Activated T-cell treated with anti-CD3 and anti-CD28 coated beads, Interleukin-2, amount 50 U/mL, for 24 hours (primary cell): ENCODE measurements around the gene LMO2.

Experiments
- DNase-seq: peaks from one replicate; pipeline ENCODE4 v3.0.0-alpha.2; 2020
- H3K27ac Mint-ChIP-seq: 2 replicates; pipeline ENCODE4 v1.8.0; 2020; ENCODE audit warnings: mild to moderate bottlenecking, mixed read lengths
- H3K27me3 Mint-ChIP-seq: 2 replicates; pipeline ENCODE4 v1.8.0; 2020; ENCODE audit warnings: mixed read lengths
- H3K36me3 Mint-ChIP-seq: 2 replicates; pipeline ENCODE4 v1.8.0; 2020; ENCODE audit warnings: low read depth, mixed read lengths
- H3K4me1 Mint-ChIP-seq: 2 replicates; pipeline ENCODE4 v1.8.0; 2020; ENCODE audit warnings: low read depth, mixed read lengths
- H3K4me3 Mint-ChIP-seq: 2 replicates; pipeline ENCODE4 v1.8.0; 2020; ENCODE audit warnings: mild to moderate bottlenecking, moderate library complexity, mixed read lengths
- H3K9me3 Mint-ChIP-seq: 2 replicates; pipeline ENCODE4 v1.8.0; 2020; ENCODE audit warnings: mixed read lengths

LMO2 gene

DNA sequence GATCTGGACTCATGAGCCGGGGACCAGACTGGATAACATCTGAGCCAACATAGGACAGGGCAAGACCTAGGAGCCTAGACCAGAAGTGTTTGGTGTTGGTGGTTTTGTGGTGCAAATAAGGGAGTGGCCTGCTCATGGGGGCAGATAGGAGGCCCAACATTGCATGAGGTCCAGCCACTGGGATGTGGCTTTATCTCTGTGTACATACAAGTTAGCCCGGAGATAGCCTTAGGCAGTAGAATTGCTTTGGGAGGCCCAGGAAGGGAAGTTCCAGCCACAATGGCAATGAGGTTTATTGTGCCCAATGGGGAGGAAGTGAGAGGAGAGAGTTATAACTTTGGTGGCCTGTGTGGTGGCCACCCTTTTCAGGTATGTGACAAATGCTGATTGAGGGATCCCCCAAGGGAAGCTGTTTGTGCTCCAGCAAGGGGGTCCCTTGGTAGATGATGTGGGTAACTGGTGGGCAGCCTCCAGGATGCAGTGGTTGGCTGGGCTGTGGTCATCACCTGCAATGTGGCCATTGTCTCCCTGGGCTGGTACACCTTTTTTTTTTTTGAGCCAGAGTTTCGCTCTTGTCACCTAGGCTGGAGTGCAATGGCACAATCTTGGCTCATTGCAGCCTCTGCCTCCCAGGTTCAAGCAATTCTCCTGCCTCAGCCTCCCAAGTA lies 6.4 kb downstream of the LMO2 start:
- no peaks in the 10 kb centered on the region for H3K4me1 Mint-ChIP-seq
- H3K27ac Mint-ChIP-seq: no peak overlapping the region
- no peak for DNase-seq
- peaks cover 96% of the 10 kb centered on the region for H3K27me3 Mint-ChIP-seq
- no peaks in the 10 kb centered on the region for H3K36me3 Mint-ChIP-seq
- no peak overlapping the region for H3K4me3 Mint-ChIP-seq
- H3K9me3 Mint-ChIP-seq: peaks cover 5% of the 10 kb centered on the region

DNA sequence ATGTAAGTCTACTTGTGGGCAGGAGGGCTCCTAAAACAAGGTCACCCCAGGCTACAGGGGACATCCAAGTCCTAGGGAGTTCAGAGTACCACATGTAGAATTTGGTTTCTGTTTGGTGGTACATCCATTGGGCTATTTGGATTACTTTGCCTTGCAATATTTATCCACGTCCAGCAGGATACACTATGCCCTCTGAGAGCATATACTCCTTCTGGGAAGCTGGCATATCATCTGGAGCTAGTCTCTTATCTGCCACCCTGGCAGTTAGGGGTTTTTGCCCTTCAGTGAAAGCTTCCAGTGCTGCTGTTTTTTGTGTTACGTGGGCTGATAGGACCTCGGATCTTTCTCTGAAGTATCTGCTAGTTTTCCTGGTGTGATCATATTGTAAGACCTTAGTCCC lies 7.3 kb downstream of the LMO2 start:
- Mint-ChIP-seq H3K9me3 (peaks cover 2% of the 10 kb centered on the region), H3K4me1 (no peaks in the 10 kb centered on the region), H3K27ac (no peak overlapping the region), H3K4me3 (no peak overlapping the region), H3K27me3 (peaks cover 94% of the 10 kb centered on the region), H3K36me3 (no peaks in the 10 kb centered on the region)
- DNase-seq: no peak

DNA sequence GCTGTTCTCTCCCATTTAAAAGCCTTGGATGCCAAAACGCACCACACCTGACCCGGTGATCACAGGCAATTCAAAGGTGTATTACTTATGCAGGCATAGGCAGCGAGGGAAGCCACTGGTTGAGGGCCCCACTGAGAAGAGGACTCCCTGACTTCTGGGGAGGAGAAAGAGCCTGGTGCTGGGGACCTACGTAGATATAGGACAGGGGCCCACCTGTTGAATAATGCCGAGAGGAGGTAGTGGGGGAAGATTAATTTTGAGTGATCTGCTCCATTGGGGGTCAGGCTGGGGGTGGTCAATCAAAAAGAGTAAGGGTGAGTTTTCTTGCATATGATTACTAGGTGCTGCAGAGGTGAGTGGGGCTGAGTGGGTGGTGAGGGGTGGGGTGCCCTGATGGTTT lies 7.8 kb downstream of the LMO2 start:
- Mint-ChIP-seq H3K4me3 (no peak overlapping the region), H3K27ac (no peak overlapping the region), H3K36me3 (no peaks in the 10 kb centered on the region), H3K27me3 (peaks cover 92% of the 10 kb centered on the region), H3K9me3 (no peaks in the 10 kb centered on the region), H3K4me1 (no peaks in the 10 kb centered on the region)
- DNase-seq: no peak

DNA sequence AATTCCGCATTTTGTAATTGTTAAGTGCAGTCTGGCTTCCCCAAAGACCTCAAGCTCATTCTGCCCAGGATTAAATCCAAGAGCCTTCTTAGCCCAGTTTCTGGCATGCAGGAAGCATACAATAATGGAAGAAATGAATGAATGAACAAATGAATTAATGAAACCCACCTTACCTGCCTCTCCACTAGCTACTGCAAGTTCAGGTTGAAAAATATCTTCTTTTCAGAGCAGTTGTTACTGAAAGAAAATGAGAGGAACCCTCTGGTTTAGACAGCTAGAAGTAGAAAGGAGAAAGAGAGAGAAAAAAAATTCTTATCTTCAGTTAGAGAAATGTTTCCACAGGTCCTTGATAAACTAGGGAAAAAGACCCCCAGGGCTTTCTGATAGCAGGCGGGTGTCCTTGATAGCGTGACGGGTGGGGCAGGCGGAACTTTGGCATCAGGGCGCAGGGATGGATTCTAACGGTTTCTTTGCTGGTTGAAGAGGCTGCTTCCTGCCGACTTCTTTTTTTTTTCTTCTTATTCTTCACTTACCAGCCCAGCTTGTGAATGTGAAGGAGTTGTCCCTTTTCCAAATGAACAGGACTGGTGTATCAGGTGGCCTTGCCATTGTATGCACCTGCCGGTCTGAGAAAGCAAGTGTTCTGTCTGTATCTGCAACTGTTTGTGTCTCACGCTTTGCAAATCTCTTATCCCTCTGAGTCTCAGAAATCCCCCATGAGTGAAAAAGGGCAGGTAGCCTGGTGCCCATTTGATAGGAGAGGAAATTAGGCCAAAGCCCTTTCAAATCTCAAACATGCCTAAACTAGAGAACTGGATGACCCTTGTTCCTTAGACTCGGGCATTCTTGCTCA lies 10.0 kb downstream of the LMO2 start:
- Mint-ChIP-seq H3K27me3 (peaks cover 90% of the 10 kb centered on the region), H3K36me3 (no peaks in the 10 kb centered on the region), H3K4me3 (no peak overlapping the region), H3K9me3 (no peaks in the 10 kb centered on the region), H3K27ac (no peak overlapping the region), H3K4me1 (no peaks in the 10 kb centered on the region)
- no peak for DNase-seq

DNA sequence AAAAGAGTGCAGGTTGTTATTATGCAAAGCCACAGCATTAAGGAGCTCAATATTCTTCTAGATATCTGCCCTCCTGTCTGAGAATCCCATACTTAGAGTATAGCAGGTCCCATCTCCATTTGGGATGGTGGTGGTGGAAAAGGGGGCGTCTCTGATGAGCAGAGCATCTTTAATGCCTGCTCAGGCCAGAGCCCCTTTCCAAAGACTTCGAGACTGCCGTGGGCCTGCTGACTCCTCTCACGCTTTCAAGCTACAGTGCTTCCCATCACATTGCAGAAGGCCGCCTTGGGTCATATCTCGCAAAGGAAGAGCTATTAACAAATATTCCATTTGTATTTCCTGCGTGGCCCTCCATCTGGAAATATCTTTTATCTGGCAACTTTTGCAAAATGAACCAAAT lies 10.9 kb downstream of the LMO2 start:
- Mint-ChIP-seq H3K27ac (no peak overlapping the region), H3K27me3 (peaks cover 90% of the 10 kb centered on the region), H3K4me1 (no peaks in the 10 kb centered on the region), H3K4me3 (no peak overlapping the region), H3K9me3 (no peaks in the 10 kb centered on the region), H3K36me3 (no peaks in the 10 kb centered on the region)
- no peak for DNase-seq

DNA sequence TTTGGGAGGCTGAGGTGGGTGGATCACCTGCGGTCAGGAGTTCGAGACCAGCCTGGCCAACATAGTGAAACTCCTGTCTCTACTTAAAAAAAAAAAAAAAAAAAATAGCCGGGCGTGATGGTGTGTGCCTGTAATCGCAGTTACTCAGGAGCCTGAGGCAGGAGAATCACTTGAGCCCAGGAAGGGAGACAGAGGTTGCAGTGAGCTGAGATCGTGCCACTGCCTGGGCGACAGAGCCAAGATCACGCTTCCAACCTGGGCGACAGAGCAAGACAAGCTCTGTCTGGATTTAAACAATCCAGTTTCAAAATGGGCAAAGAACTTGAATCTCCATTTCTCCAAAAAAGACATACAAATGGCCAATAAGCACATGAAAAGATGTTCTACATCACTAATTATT lies 12.5 kb downstream of the LMO2 start:
- no peak overlapping the region for H3K27ac Mint-ChIP-seq
- peaks cover 92% of the 10 kb centered on the region for H3K27me3 Mint-ChIP-seq
- DNase-seq: no peak
- no peak overlapping the region for H3K4me3 Mint-ChIP-seq
- no peaks in the 10 kb centered on the region for H3K36me3 Mint-ChIP-seq
- H3K9me3 Mint-ChIP-seq: no peaks in the 10 kb centered on the region
- no peaks in the 10 kb centered on the region for H3K4me1 Mint-ChIP-seq

DNA sequence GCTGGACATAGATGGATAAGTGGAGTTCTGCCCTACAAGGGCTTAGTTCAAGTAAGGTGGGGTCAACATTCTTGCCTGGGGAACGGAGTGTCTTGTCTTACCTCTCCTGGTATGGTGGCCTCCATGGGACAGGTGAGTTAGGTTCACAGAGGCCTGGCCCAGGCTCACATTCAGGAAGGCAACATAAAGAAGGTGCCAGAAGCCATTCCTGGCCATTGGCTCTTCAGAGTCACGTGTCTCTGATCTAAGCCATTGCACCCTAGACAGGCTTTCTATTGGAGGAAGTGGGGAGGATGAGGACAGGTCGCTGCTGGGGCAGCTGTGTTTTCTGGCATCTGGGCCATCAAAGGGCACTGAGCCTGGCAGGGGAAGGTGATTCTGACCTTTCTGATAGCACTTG lies 14.8 kb downstream of the LMO2 start:
- H3K36me3 Mint-ChIP-seq: no peaks in the 10 kb centered on the region
- no peaks in the 10 kb centered on the region for H3K9me3 Mint-ChIP-seq
- H3K4me1 Mint-ChIP-seq: no peaks in the 10 kb centered on the region
- DNase-seq: no peak
- no peak overlapping the region for H3K4me3 Mint-ChIP-seq
- no peak overlapping the region for H3K27ac Mint-ChIP-seq
- H3K27me3 Mint-ChIP-seq: peaks cover 92% of the 10 kb centered on the region

DNA sequence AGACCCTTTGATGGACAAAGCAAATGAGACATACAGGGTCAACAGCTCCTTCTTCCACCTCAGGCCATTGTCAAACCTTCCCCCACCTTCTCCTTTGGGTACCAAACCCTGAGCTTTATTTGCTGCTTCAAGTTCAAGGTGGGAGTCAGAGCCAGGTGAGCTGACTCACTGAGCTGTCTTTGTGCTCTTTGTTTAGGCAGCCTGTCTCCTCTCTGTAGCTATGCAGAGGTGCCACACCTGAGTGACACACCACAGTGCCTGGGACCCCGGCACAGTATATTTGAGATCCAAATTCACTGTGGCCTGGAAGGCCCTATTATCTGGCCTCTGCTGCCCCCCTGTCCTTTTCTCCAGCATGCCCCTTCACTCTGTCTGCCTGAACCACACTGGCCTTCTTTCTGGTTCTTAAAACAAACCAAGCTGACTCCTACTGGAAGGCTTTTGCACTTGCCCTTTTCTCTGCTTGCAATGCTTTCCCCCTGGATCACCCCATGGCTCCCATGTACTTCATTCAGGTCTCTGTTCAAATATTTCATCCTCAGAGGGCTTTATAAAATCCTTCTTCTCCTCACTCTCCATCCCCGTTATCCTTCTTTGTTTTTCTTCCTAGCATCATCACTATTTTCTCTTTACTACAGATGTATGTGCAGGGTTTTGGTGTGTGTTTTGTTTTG lies 16.1 kb downstream of the LMO2 start:
- Mint-ChIP-seq H3K27me3 (peaks cover 90% of the 10 kb centered on the region), H3K4me3 (no peak overlapping the region), H3K36me3 (no peaks in the 10 kb centered on the region), H3K27ac (no peak overlapping the region), H3K4me1 (peaks cover 3% of the 10 kb centered on the region), H3K9me3 (no peaks in the 10 kb centered on the region)
- DNase-seq: no peak

DNA sequence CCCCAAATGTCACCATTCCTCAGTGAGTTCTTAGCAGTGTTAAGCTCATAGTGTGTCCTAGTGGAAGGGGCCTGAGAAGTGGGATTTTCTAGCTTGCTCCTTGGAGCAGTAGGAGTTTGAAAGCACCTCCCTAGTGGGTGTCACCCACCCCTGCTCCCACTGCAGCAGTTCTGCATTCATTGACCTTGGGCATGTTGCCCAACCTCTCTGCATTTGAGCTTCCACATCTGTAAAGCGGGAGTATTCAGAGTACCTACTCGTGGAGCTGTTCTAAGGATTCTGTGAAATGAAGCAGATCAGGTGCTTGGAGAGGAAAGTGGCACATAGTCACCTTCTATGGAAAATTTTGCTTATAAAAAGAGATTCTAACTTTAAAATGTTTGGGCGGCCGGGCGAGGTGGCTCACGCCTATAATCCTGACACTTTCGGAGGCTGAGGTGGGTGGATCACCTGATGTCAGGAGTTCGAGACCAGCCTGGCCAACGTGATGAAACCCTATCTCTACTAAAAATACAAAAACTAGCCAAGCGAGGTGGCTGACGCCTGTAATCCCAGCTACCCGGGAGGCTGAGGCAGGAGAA lies 16.9 kb downstream of the LMO2 start:
- Mint-ChIP-seq H3K9me3 (no peaks in the 10 kb centered on the region), H3K27me3 (peaks cover 90% of the 10 kb centered on the region), H3K4me1 (peaks cover 8% of the 10 kb centered on the region), H3K36me3 (no peaks in the 10 kb centered on the region), H3K27ac (no peak overlapping the region), H3K4me3 (no peak overlapping the region)
- DNase-seq: no peak

DNA sequence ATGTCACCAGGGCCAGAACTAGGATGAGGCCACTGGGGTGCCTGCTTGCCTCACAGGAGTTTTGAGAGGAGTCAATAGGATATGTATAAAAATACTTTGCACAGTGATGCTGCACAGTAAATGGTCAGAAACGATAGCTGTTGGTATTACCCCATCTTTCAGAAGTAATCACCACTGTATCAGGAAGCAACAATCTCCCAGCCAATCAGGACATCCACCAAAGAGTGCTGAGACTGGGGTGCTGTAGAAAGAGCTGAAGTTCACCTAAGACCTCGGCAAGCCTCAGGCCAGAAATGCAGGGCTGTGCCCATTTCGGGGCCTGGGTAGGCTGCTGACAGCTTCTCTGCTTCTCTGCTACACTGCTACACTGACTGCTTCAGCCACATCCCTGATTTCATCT lies 17.4 kb downstream of the LMO2 start:
- peaks cover 88% of the 10 kb centered on the region for H3K27me3 Mint-ChIP-seq
- no peaks in the 10 kb centered on the region for H3K36me3 Mint-ChIP-seq
- H3K4me1 Mint-ChIP-seq: peaks cover 11% of the 10 kb centered on the region
- no peak for DNase-seq
- no peak overlapping the region for H3K27ac Mint-ChIP-seq
- no peak overlapping the region for H3K4me3 Mint-ChIP-seq
- no peaks in the 10 kb centered on the region for H3K9me3 Mint-ChIP-seq

DNA sequence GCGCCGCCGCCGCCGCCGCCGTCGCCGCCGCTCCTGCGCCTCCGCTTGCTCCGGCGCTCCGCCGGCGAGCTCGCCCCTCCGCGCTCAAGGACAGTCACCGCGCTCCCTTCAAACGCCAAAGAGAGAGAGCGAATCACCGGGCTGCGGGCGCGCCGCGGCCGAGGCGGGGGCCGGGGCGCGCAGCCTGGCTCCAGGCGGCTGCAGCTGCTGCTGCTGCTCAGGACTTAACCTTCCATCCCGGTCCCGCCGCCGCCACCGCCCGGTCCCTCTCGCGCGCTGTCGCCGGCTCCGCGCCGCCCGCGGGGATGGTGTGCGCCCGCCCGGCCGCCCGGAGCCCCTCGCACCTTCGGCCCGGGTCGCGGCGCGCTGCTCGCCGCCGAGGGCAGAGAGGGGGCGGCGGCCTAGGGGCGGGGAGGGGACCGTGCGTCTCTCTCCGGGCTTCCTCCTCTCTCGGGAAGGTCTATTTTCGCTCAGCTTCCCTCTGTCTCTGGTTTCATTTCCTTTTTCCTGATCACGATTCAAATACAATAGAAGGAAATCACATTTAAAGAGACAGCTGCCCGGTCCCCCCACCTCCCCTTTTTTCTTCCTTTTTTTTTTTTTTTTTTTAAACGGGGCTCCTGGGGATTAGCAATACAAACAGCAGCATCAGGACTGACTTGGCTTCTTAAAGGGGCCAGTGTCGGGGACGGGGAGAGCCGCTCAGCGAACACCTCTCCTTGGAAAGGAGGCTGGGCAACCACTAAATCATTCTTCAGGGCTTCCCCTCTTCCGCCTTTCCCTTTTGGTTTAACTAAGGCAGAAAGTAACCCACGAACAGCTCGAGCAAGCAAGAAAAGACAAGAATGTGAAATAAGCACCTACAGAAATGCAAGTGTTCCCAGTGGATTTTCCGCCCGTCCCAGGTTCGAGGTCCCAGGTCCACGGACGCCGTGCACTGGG lies 22.1 kb downstream of the LMO2 start:
- Mint-ChIP-seq H3K4me1 (peaks cover 19% of the 10 kb centered on the region), H3K27ac (no peak overlapping the region), H3K4me3 (peak overlapping the region; percentile 76), H3K36me3 (no peaks in the 10 kb centered on the region), H3K9me3 (no peaks in the 10 kb centered on the region), H3K27me3 (peaks cover 83% of the 10 kb centered on the region)
- no peak for DNase-seq

DNA sequence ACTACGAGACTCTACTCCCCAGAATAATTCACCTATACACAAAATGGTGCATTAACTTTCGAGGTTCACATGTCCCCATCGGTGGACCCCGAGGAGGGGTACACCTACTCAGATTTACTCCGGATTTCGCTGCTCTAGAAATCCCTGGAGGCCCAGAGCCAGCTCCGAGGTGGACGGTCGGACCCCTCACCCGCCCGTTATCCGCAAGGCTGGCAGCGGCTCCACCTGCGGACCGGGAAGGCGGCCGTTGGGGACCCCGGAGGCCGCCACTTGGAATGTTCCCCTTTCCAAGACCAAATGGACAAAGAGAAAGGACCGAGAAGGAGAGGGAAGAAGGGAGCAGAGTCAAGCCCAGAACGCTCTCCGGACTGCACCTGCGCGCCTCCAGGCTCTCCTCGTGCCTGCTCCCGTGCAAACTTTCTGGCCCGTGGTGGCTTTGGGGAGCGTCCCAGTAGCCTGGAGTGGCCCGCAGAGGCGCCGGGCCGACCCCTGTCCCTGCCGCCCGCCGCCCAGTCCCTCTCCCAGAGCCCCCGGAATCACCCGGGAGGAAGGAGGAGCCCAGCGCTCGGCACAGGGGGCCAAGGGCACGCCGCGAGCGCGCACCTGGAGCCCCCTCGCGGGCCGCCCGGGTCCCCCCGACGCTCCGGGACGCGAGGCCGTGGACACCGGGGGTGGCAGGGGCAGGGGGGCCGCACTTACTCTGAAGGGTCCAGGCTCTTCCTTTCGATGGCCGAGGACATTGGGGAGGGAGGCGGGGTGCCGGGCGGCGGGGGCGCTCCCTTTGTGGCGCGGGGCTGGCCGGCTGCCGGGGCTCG lies 23.0 kb downstream of the LMO2 start:
- peak overlapping the region; percentile 12 for H3K4me3 Mint-ChIP-seq
- H3K27ac Mint-ChIP-seq: no peak overlapping the region
- DNase-seq: no peak
- peaks cover 19% of the 10 kb centered on the region for H3K4me1 Mint-ChIP-seq
- no peaks in the 10 kb centered on the region for H3K36me3 Mint-ChIP-seq
- H3K27me3 Mint-ChIP-seq: peaks cover 82% of the 10 kb centered on the region
- no peaks in the 10 kb centered on the region for H3K9me3 Mint-ChIP-seq

DNA sequence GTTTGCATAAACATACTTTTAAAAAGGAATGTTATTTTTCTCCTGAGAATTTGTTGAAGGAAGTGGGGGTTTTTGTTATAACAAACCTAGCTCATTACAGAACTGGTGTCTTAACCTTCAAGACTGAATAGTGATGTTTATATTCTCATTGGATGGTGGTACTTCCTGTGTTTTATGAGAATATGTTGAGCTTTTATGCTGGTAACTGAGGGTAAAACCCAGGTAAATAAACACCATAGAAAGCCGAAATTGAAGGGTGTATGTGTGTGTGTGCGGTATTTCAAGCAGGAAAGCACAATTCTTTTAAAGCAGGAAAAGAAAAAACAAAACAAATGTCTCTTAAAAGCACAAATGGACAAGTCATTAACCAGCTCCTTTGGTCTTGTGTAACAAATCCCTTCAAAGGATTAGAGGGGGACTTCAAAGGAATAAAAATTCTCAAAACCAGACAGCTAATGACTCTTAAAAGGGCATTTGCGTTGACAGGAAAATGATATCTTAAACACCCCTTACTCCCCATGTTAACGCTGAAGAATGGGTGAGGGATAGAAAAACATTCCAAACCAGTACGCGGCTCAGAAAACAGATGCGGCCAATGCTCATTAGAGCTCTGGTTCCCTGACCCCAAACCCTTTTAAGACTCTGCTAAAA lies 23.8 kb downstream of the LMO2 start:
- no peak overlapping the region for H3K27ac Mint-ChIP-seq
- no peak for DNase-seq
- no peaks in the 10 kb centered on the region for H3K9me3 Mint-ChIP-seq
- no peaks in the 10 kb centered on the region for H3K36me3 Mint-ChIP-seq
- peak overlapping the region; percentile 12 for H3K4me3 Mint-ChIP-seq
- H3K27me3 Mint-ChIP-seq: peaks cover 82% of the 10 kb centered on the region
- peaks cover 19% of the 10 kb centered on the region for H3K4me1 Mint-ChIP-seq
